ENCODE results near the gene PLA2G2D. TPM values are rescaled to one million over a fixed set of nuclear protein-coding genes. Genes with fewer than 3 reads are reported as not detected.

PLA2G2D gene
- total and polyA plus RNA-seq, 9 of the 15 experiments (the other 6 are each of a cell fraction or from before 2014, with no cell fraction given): not detected

DNA sequence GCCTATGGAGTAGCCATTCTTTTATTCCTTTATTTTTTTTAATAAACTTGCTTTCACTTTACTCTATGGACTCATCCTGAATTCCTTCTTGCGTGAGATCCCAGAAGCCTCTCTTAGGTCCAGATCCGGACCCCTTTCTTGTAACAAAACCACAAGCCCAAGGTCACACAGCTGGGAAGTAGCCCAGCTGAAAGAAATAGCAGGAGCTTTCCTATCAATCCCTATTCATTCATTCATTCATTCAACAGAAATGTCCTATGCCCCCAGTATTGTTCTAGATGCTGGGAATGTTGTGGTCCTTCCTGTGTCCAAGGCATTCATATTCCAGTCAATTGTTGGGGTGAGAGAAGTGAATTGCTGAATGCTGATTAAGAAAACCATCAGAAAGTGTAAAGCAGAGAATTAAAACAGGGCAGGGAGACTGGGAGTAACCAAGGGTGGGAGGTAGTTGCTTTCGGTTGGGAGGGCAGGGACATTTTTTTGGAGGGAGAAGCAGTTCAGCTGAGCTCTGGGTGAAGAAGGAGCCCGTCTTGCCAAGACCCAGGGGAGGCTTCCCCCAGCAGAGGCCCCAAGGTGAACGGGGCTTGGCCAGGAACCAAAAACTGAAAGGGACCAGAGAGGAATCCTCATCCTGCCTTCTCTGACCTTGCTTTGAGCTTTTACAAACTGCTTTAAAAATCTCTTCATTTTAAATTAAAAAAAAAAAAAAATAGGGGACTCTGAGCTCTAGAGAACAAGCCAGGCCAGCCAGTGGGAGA is 10.8 kb downstream of the PLA2G2D start:
- Histone ChIP-seq H2AFZ (ENCODE audit: low read depth, low read length) (no peak overlapping the region), H3K4me2 (ENCODE audit: insufficient read depth, low read length) (no peak overlapping the region), H3K79me2 (ENCODE audit: control insufficient read depth, insufficient read depth, low read length) (no peaks in the 10 kb centered on the region), H3K27ac (ENCODE audit: extremely low read depth, low read depth, low read length) (no peak overlapping the region), H3K36me3 (ENCODE audit: control insufficient read depth, insufficient read depth, low read length) (no peaks in the 10 kb centered on the region), H3K4me3 (no peak overlapping the region), H3K9me3 (replicated peaks; ENCODE audit: control insufficient read depth, insufficient read depth, low read depth, low read length) (no peaks in the 10 kb centered on the region), H3K9me1 (ENCODE audit: control insufficient read depth, insufficient read depth, low read length) (no peaks in the 10 kb centered on the region), H3K4me1 (replicated peaks in 1 of 2; ENCODE audit: control insufficient read depth in 2 of 2, insufficient read depth in 2 of 2, low read length in 2 of 2) (no peaks in the 10 kb centered on the region; a peak in 1 of 5 replicates), H3K27me3 (ENCODE audit: control insufficient read depth in 2 of 2, insufficient read depth in 2 of 2, low read length in 2 of 2) (peaks cover 14 to 37% of the 10 kb centered on the region in 2 experiments), H4K20me1 (replicated peaks; ENCODE audit: control insufficient read depth, insufficient read depth, low read length) (peaks cover 3% of the 10 kb centered on the region; the same call in 1 of the 2 replicates), H3K9ac (ENCODE audit: insufficient read depth in 1 of 2, low read depth in 2 of 2, low read length in 2 of 2) (no peak overlapping the region)
- in situ Hi-C loops (cut with MboI): no loop called here
- no TSS peak for BruUV-seq (replicated peaks)
- DNase-seq (ENCODE audit: extremely low read depth in 1 of 4, low spot score in 3 of 4) (no peak), FAIRE-seq (peak; percentile 61), ATAC-seq (no peak)
- intact Hi-C loops (cut with micrococcal nuclease): no loop called here
- ChIA-PET CTCF (ENCODE audit: low intra/inter-chr PET ratio) (no interaction called here), POLR2A (interaction anchor here (0.6 kb wide), 1 partner anchor 15 kb away, joined by 3 read pairs; no protein-coding TSS in a partner anchor)
- WGBS (ENCODE audit: insufficient coverage, low coverage, missing lambda C conversion rate): 0% methylated on average over 5 of the region's 5 CpGs
- no peak for TF ChIP-seq ETV6 (IDR thresholded peaks at IDR 0.05; ENCODE audit: borderline replicate concordance in 1 of 2, low read depth in 2 of 2, low read length in 1 of 2)
- TF ChIP-seq ETV6 (CRISPR knock-in tag; IDR thresholded peaks at IDR 0.05; ENCODE audit: borderline replicate concordance): no peak
- TF ChIP-seq, protein P1, sequence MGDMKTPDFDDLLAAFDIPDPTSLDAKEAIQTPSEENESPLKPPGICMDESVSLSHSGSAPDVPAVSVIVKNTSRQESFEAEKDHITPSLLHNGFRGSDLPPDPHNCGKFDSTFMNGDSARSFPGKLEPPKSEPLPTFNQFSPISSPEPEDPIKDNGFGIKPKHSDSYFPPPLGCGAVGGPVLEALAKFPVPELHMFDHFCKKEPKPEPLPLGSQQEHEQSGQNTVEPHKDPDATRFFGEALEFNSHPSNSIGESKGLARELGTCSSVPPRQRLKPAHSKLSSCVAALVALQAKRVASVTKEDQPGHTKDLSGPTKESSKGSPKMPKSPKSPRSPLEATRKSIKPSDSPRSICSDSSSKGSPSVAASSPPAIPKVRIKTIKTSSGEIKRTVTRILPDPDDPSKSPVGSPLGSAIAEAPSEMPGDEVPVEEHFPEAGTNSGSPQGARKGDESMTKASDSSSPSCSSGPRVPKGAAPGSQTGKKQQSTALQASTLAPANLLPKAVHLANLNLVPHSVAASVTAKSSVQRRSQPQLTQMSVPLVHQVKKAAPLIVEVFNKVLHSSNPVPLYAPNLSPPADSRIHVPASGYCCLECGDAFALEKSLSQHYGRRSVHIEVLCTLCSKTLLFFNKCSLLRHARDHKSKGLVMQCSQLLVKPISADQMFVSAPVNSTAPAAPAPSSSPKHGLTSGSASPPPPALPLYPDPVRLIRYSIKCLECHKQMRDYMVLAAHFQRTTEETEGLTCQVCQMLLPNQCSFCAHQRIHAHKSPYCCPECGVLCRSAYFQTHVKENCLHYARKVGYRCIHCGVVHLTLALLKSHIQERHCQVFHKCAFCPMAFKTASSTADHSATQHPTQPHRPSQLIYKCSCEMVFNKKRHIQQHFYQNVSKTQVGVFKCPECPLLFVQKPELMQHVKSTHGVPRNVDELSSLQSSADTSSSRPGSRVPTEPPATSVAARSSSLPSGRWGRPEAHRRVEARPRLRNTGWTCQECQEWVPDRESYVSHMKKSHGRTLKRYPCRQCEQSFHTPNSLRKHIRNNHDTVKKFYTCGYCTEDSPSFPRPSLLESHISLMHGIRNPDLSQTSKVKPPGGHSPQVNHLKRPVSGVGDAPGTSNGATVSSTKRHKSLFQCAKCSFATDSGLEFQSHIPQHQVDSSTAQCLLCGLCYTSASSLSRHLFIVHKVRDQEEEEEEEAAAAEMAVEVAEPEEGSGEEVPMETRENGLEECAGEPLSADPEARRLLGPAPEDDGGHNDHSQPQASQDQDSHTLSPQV (IDR thresholded peaks at IDR 0.05): no peak
- TF ChIP-seq, protein P2, sequence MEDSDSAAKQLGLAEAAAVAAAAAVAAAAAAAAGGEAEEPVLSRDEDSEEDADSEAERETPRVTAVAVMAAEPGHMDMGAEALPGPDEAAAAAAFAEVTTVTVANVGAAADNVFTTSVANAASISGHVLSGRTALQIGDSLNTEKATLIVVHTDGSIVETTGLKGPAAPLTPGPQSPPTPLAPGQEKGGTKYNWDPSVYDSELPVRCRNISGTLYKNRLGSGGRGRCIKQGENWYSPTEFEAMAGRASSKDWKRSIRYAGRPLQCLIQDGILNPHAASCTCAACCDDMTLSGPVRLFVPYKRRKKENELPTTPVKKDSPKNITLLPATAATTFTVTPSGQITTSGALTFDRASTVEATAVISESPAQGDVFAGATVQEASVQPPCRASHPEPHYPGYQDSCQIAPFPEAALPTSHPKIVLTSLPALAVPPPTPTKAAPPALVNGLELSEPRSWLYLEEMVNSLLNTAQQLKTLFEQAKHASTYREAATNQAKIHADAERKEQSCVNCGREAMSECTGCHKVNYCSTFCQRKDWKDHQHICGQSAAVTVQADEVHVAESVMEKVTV (CRISPR knock-in tag; IDR thresholded peaks at IDR 0.05): no peak
- no peak for TF ChIP-seq ILK (tag; IDR thresholded peaks at IDR 0.05; ENCODE audit: borderline replicate concordance, low read depth)
- TF ChIP-seq HDAC3 (IDR thresholded peaks at IDR 0.05; ENCODE audit: borderline replicate concordance, partially characterized antibody): no peak
- TF ChIP-seq SMARCB1 (IDR thresholded peaks at IDR 0.05; ENCODE audit: insufficient read length, low read depth): no peak
- TF ChIP-seq CBX1 (IDR thresholded peaks at IDR 0.05; ENCODE audit: low read depth): no peak
- TF ChIP-seq, protein P3, sequence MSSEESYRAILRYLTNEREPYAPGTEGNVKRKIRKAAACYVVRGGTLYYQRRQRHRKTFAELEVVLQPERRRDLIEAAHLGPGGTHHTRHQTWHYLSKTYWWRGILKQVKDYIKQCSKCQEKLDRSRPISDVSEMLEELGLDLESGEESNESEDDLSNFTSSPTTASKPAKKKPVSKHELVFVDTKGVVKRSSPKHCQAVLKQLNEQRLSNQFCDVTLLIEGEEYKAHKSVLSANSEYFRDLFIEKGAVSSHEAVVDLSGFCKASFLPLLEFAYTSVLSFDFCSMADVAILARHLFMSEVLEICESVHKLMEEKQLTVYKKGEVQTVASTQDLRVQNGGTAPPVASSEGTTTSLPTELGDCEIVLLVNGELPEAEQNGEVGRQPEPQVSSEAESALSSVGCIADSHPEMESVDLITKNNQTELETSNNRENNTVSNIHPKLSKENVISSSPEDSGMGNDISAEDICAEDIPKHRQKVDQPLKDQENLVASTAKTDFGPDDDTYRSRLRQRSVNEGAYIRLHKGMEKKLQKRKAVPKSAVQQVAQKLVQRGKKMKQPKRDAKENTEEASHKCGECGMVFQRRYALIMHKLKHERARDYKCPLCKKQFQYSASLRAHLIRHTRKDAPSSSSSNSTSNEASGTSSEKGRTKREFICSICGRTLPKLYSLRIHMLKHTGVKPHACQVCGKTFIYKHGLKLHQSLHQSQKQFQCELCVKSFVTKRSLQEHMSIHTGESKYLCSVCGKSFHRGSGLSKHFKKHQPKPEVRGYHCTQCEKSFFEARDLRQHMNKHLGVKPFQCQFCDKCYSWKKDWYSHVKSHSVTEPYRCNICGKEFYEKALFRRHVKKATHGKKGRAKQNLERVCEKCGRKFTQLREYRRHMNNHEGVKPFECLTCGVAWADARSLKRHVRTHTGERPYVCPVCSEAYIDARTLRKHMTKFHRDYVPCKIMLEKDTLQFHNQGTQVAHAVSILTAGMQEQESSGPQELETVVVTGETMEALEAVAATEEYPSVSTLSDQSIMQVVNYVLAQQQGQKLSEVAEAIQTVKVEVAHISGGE (CRISPR knock-in tag; IDR thresholded peaks at IDR 0.05): no peak
- no peak for TF ChIP-seq COPS2 (conservative IDR thresholded peaks at IDR 0.05)
- TF ChIP-seq ZNF354B (CRISPR knock-in tag; IDR thresholded peaks at IDR 0.05): no peak
- no peak for TF ChIP-seq KAT8 (IDR thresholded peaks at IDR 0.05; ENCODE audit: low read depth)
